ENCODE data around the gene SMAD7. TPM values are rescaled to one million over a fixed set of nuclear protein-coding genes. Genes with fewer than 3 reads are reported as not detected.

The SMAD7 gene
- total RNA-seq, 4 donors from 2014 or later: 22.4 to 48.4 (median 29.3) TPM

DNA sequence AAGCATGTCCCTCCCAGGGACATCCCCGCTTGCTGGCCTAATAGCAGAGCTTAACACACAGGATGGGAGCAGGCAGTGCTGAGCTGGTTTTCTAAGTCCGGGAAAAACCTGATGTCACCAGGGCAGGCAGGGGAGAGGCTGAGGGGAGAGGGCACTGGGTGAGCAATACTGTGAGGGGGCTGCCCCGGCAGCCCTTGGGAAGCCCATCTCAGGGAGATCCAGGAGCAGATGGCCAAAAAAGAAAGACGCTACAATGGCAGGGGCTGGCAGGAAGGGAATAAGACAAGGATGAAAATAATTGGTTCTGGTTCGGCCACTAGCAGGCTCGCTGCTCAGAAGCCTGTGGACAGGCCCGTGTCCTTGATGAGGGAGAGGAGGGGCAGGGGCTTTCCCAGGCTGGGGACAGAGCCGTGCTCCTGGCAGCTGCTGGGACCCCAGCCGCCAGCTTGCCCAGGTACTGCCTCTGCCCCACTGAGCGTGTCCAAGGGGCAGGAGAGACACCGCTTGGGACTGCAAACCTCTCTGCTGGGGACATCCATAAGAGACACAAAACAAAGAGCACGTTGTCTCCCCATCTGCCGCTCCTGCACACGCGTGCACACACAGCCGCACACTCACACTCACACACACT, 30.2 kb downstream of the SMAD7 start:
- no peaks in the 10 kb centered on the region for H3K36me3 ChIP-seq
- intact Hi-C loops (cut with DNase I; ENCODE audit: low total_unique reads): no loop called here
- no peak overlapping the region for H3K27ac ChIP-seq
- H3K4me1 ChIP-seq: peaks cover 7 to 26% of the 10 kb centered on the region in 2 donors
- no peaks in the 10 kb centered on the region for H3K9me3 ChIP-seq
- no peak overlapping the region for H3K4me3 ChIP-seq
- DNase-seq: peak in 1 of 2 donors; percentile 9
- no peaks in the 10 kb centered on the region for H3K27me3 ChIP-seq
- TF ChIP-seq, protein P1, sequence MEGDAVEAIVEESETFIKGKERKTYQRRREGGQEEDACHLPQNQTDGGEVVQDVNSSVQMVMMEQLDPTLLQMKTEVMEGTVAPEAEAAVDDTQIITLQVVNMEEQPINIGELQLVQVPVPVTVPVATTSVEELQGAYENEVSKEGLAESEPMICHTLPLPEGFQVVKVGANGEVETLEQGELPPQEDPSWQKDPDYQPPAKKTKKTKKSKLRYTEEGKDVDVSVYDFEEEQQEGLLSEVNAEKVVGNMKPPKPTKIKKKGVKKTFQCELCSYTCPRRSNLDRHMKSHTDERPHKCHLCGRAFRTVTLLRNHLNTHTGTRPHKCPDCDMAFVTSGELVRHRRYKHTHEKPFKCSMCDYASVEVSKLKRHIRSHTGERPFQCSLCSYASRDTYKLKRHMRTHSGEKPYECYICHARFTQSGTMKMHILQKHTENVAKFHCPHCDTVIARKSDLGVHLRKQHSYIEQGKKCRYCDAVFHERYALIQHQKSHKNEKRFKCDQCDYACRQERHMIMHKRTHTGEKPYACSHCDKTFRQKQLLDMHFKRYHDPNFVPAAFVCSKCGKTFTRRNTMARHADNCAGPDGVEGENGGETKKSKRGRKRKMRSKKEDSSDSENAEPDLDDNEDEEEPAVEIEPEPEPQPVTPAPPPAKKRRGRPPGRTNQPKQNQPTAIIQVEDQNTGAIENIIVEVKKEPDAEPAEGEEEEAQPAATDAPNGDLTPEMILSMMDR (IDR thresholded peaks at IDR 0.05): no peak
- TF ChIP-seq POLR2A (IDR thresholded peaks at IDR 0.05): no peak

DNA sequence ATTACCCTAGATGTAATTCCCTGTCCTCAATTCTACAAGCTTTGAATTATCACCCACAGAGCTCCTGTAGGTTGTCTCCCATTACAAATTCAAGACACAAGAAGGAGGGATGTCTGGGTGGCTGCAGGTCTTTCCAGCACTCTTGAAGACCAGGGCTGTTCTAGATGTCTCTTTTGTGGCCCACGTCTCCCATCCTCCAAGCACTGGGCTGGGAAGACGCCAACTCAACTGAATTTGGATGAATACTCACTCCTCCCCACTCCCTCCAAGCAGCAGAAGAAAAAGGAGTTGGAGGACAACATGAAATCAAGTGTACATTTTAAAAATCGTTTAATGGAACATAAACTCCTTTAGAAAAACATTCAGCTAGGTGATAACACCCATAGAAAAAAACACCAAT, 31.2 kb downstream of the SMAD7 start:
- Histone ChIP-seq H3K9me3 (no peaks in the 10 kb centered on the region), H3K27ac (no peak overlapping the region), H3K27me3 (no peaks in the 10 kb centered on the region), H3K4me1 (peaks cover 0 to 22% of the 10 kb centered on the region in 2 donors), H3K4me3 (no peak overlapping the region), H3K36me3 (no peaks in the 10 kb centered on the region)
- peak in 1 of 2 donors; percentile 14 for DNase-seq
- intact Hi-C loops (cut with DNase I; ENCODE audit: low total_unique reads): no loop called here
- TF ChIP-seq POLR2A (IDR thresholded peaks at IDR 0.05): no peak
- TF ChIP-seq, protein P1 (IDR thresholded peaks at IDR 0.05): no peak

DNA sequence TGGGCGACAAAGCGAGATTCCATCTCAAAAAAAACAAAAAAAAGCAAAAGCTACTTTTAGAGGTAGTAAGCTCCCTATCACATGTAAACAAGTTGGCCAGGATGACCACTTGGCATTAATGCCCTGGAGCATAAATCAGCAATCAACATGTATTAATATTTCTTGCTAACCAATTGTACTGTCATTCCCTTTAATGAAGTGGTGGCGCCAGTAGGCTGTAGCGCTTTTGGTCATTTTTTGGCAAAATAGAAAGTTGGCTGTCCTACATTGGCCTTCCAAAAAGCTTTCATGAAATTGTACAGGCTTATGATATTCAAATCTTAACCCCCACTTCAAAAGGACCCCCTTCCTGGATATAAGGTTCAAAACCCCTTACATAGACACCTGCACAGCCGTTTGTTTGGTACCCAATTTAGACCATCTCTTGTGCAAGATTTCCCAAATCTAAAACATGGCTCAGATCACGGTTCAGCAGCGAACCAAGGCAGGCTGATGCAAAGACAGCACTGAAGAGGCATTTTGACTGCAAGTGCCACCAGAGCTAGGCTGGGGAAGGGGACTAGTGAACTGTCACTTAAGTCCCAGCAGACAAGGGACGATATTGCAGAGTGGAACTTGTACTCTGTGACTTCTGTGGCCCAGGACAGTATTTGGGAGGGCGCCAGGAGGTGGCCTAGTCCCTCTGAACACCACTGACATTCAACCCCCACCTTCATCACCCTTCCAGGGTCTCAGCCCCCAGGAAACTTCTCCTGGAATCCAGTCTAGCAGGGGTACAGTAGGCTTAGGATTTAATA, 31.9 kb downstream of the SMAD7 start:
- no peak overlapping the region for H3K27ac ChIP-seq
- peaks cover 0 to 16% of the 10 kb centered on the region in 2 donors for H3K4me1 ChIP-seq
- H3K36me3 ChIP-seq: no peaks in the 10 kb centered on the region
- intact Hi-C loops (cut with DNase I; ENCODE audit: low total_unique reads): no loop called here
- peak in 1 of 2 donors; percentile 13 for DNase-seq
- no peak overlapping the region for H3K4me3 ChIP-seq
- no peaks in the 10 kb centered on the region for H3K27me3 ChIP-seq
- no peaks in the 10 kb centered on the region for H3K9me3 ChIP-seq
- no peak for TF ChIP-seq POLR2A (IDR thresholded peaks at IDR 0.05)
- TF ChIP-seq, protein P1 (IDR thresholded peaks at IDR 0.05): no peak

DNA sequence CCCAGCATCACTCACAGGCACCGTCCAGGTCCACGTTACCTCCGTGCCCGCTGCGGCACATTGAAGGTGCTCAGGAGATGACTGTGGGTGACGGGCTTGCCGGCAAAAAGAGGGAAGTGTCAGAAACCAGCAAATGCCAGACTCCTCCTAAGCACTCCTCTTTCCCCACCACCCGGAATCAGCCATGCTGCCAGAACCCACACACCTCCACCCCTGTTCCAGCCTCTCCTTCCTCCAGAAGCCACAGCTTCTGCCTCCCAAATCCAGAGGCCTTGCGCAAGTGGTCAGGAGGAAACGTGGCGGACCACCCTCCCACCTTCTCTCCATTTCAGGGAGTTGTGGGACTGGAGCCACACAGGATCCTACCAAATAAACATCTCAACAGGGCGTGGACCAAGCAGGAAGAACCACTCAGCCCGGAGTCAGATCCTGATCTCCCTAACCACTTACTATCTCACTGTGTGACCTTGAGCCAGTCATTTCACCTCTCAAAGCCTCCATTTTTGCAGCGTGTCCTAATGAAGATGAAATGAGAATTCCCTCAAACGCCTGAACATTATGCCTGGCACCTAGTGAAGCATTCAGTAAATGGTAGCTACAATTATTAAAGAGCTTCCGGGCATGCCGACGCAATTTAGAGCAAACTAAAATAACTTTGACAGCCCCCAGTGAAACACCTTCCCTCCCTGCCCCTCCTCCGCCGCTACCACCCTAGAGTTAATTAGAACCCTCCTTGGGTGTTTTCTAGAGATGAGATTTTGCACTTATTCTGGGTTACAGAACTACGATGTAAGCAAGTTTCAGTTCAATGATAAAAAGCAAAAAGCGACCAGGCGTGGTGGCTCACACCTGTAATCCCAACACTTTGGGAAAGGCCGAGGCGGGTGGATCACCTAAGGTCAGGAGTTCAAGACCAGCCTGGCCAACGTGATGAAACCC, 32.9 kb downstream of the SMAD7 start:
- H3K27me3 ChIP-seq: no peaks in the 10 kb centered on the region
- DNase-seq: peak in 1 of 2 donors; percentile 12
- no peak overlapping the region for H3K4me3 ChIP-seq
- no peak overlapping the region for H3K27ac ChIP-seq
- no peaks in the 10 kb centered on the region for H3K9me3 ChIP-seq
- no peak for TF ChIP-seq POLR2A (IDR thresholded peaks at IDR 0.05)
- TF ChIP-seq, protein P1 (IDR thresholded peaks at IDR 0.05): no peak
- H3K36me3 ChIP-seq: no peaks in the 10 kb centered on the region
- intact Hi-C loops (cut with DNase I; ENCODE audit: low total_unique reads): no loop called here
- H3K4me1 ChIP-seq: peaks cover 0 to 9% of the 10 kb centered on the region in 2 donors
